Fibroblast of lung (primary cell): ENCODE measurements around the gene TMC2. TPM values are rescaled to one million over a fixed set of nuclear protein-coding genes. Genes with fewer than 3 reads are reported as not detected.

Source experiments
- DNase-seq, 2 donors: peaks; one replicate each; pipeline versions ENCODE4 v3.0.0 to v3.0.0-alpha.2; 2010; ENCODE audit warnings: low read depth in 2 of 2
- H2AFZ ChIP-seq: 2 replicates; pipeline ENCODE4 v1.5.1; 2012; ENCODE audit warnings: low read length, control low read depth, inconsistent platforms
- H3K27ac ChIP-seq: 2 replicates; pipeline ENCODE4 v1.5.1; 2011; ENCODE audit warnings: low read length, control low read depth; ENCODE audit not compliant: insufficient read depth
- H3K27me3 ChIP-seq: 2 replicates; pipeline ENCODE4 v1.5.1; 2011; ENCODE audit warnings: mild to moderate bottlenecking, low read length; ENCODE audit not compliant: control insufficient read depth, insufficient read depth
- H3K36me3 ChIP-seq: 2 replicates; pipeline ENCODE4 v1.5.1; 2011; ENCODE audit warnings: low read length; ENCODE audit not compliant: control insufficient read depth, insufficient read depth
- H3K4me1 ChIP-seq: 2 replicates; pipeline ENCODE4 v1.5.1; 2011; ENCODE audit warnings: low read length; ENCODE audit not compliant: control insufficient read depth, insufficient read depth; ENCODE audit errors: extremely low read depth
- H3K4me2 ChIP-seq: 2 replicates; pipeline ENCODE4 v1.5.1; 2011; ENCODE audit warnings: low read length, control low read depth; ENCODE audit not compliant: insufficient read depth; ENCODE audit errors: extremely low read depth
- H3K4me3 ChIP-seq, 4 experiments: fragments of 200-600 bp in 1 of 4; sonication (generic) in 1 of 4; replicated peaks in 1 of 4; 2 replicates each; pipeline ENCODE4 v1.5.1; 2011 to 2016; ENCODE audit warnings: low read length in 4 of 4, low read depth in 3 of 4, mild to moderate bottlenecking in 3 of 4, control low read depth in 2 of 4, inconsistent platforms in 1 of 4, mixed read lengths in 1 of 4; ENCODE audit not compliant: insufficient read depth in 1 of 4; ENCODE audit errors: control extremely low read depth in 1 of 4
- H3K79me2 ChIP-seq: 2 replicates; pipeline ENCODE4 v1.5.1; 2012; ENCODE audit warnings: mild to moderate bottlenecking, low read length, inconsistent platforms; ENCODE audit not compliant: control insufficient read depth, insufficient read depth
- H3K9ac ChIP-seq: 2 replicates; pipeline ENCODE4 v1.5.1; 2011; ENCODE audit warnings: mild to moderate bottlenecking, low read length, control low read depth; ENCODE audit not compliant: insufficient read depth
- H3K9me3 ChIP-seq: 2 replicates; pipeline ENCODE4 v1.5.1; 2012; ENCODE audit warnings: low read depth, low read length; ENCODE audit not compliant: control insufficient read depth, insufficient read depth
- H4K20me1 ChIP-seq: 2 replicates; pipeline ENCODE4 v1.5.1; 2011; ENCODE audit warnings: low read length; ENCODE audit not compliant: control insufficient read depth, insufficient read depth; ENCODE audit errors: extremely low read depth
- CTCF ChIP-seq, 2 donors: IDR thresholded peaks in 1 of 2; conservative IDR thresholded peaks in 1 of 2; 1 replicate in 1 of 2; 2 replicates in 1 of 2; pipeline ENCODE4 v1.5.1; 2011 to 2012; ENCODE audit warnings: low read length in 2 of 2, control low read depth in 1 of 2, inconsistent platforms in 1 of 2, low read depth in 1 of 2, mild to moderate bottlenecking in 1 of 2
- EZH2 ChIP-seq: IDR thresholded peaks from 2 replicates; pipeline ENCODE4 v1.5.1; 2012; ENCODE audit warnings: low read length, control low read depth, mild to moderate bottlenecking; ENCODE audit errors: missing control alignments
- polyA plus RNA-seq, 2 donors: library from polyadenylated mRNA; depleted of rRNA in 1 of 2; stranded (reverse) in 1 of 2; unstranded in 1 of 2; fragments of >200 nt; gene quantifications; 2 replicates each; pipeline ENCODE4 v1.2.1, GENCODE V29; 2011 to 2012; ENCODE audit warnings: missing spikeins in 1 of 2
- total RNA-seq: library from RNA; depleted of rRNA; stranded (reverse); fragments of >200 nt; gene quantifications from 2 replicates; pipeline ENCODE4 v1.2.1, GENCODE V29; 2014

Gene TMC2
- total and polyA plus RNA-seq, 2 donors (not counting 1 experiment from before 2014, with no cell fraction given) = under 0.01 TPM; not detected in 1

- H3K4me2 ChIP-seq = no peak overlapping the region
- H3K9ac ChIP-seq = no peak overlapping the region
- H3K79me2 ChIP-seq = no peaks in the 10 kb centered on the region
- no peak for TF ChIP-seq CTCF (conservative IDR thresholded peaks at IDR 0.05 in 1 of 2, IDR thresholded peaks at IDR 0.05 in 1 of 2; ENCODE audit: low read depth in 1 of 2, low read length in 2 of 2)
- TF ChIP-seq EZH2 = no peak
- H3K4me1 ChIP-seq = no peaks in the 10 kb centered on the region
- H3K27ac ChIP-seq = no peak overlapping the region
- no peaks in the 10 kb centered on the region for H3K36me3 ChIP-seq
- H4K20me1 ChIP-seq = no peaks in the 10 kb centered on the region
- no peak overlapping the region for H3K4me3 ChIP-seq
- H3K9me3 ChIP-seq = no peaks in the 10 kb centered on the region
- no peaks in the 10 kb centered on the region for H3K27me3 ChIP-seq
- H2AFZ ChIP-seq = no peak overlapping the region
- no peak for DNase-seq
These were observed 57.4 kb downstream of the TMC2 start for GRCh38 chr20:2593756-2594155.

- no peak for DNase-seq
- no peaks in the 10 kb centered on the region for H3K36me3 ChIP-seq
- H2AFZ ChIP-seq = no peak overlapping the region
- no peak overlapping the region for H3K4me3 ChIP-seq
- H3K27me3 ChIP-seq = no peaks in the 10 kb centered on the region
- no peaks in the 10 kb centered on the region for H4K20me1 ChIP-seq
- no peak overlapping the region for H3K27ac ChIP-seq
- no peaks in the 10 kb centered on the region for H3K79me2 ChIP-seq
- TF ChIP-seq EZH2 (no peak), CTCF (conservative IDR thresholded peaks at IDR 0.05 in 1 of 2, IDR thresholded peaks at IDR 0.05 in 1 of 2; ENCODE audit: low read depth in 1 of 2, low read length in 2 of 2) (no peak)
- no peak overlapping the region for H3K9ac ChIP-seq
- H3K9me3 ChIP-seq = no peaks in the 10 kb centered on the region
- H3K4me2 ChIP-seq = no peak overlapping the region
- no peaks in the 10 kb centered on the region for H3K4me1 ChIP-seq
These were observed 58.7 kb downstream of the TMC2 start for GRCh38 chr20:2595076-2595475.

GRCh38 chr20:2596673-2597279 lies 60.4 kb downstream of the TMC2 start:
- DNase-seq = no peak
- no peak for TF ChIP-seq CTCF (conservative IDR thresholded peaks at IDR 0.05 in 1 of 2, IDR thresholded peaks at IDR 0.05 in 1 of 2; ENCODE audit: low read depth in 1 of 2, low read length in 2 of 2)
- no peaks in the 10 kb centered on the region for H3K79me2 ChIP-seq

More at GRCh38 chr20:2596673-2597279, 60.4 kb downstream of the TMC2 start:
- H3K27me3 ChIP-seq = no peaks in the 10 kb centered on the region
- no peaks in the 10 kb centered on the region for H3K36me3 ChIP-seq
- H3K4me3 ChIP-seq = no peak overlapping the region
- no peaks in the 10 kb centered on the region for H3K9me3 ChIP-seq
- no peak overlapping the region for H3K9ac ChIP-seq
- H3K4me1 ChIP-seq = no peaks in the 10 kb centered on the region
- H3K4me2 ChIP-seq = no peak overlapping the region
- H3K27ac ChIP-seq = no peak overlapping the region
- H2AFZ ChIP-seq = no peak overlapping the region
- no peaks in the 10 kb centered on the region for H4K20me1 ChIP-seq
